HUES64 (cell line): ENCODE measurements around the gene ITCH.
"Not testable (repeated sequence)": the region's sequence is repeated elsewhere in the genome, so short reads cannot be mapped to it uniquely, and the experiment has no call there.

Experiments
- H3K27ac ChIP-seq: 2 replicates; pipeline ENCODE4 v1.7.0; 2013; ENCODE audit warnings: low read depth, low read length, inconsistent platforms
- H3K27me3 ChIP-seq: 2 replicates; pipeline ENCODE4 v1.6.1; 2013; ENCODE audit warnings: mild to moderate bottlenecking, low read length; ENCODE audit not compliant: insufficient read depth
- H3K36me3 ChIP-seq: 2 replicates; pipeline ENCODE4 v1.6.1; 2013; ENCODE audit warnings: mild to moderate bottlenecking, low read length; ENCODE audit not compliant: insufficient read depth
- H3K4me1 ChIP-seq: 2 replicates; pipeline ENCODE4 v1.6.1; 2013; ENCODE audit warnings: mild to moderate bottlenecking, low read length, moderate library complexity; ENCODE audit not compliant: insufficient read depth
- H3K4me3 ChIP-seq: 2 replicates; pipeline ENCODE4 v1.5.1; 2013; ENCODE audit warnings: mild to moderate bottlenecking, low read length, moderate library complexity
- H3K9ac ChIP-seq: 2 replicates; pipeline ENCODE4 v1.6.1; 2013; ENCODE audit warnings: mild to moderate bottlenecking, low read depth, low read length
- H3K9me3 ChIP-seq: 2 replicates; pipeline ENCODE4 v1.6.1; 2013; ENCODE audit warnings: low read depth, low read length; ENCODE audit not compliant: insufficient read depth
- WGBS: fragments of 150-250, 120-280 bp; methylation state at CpG from one replicate; pipeline ENCODE4 v1.1.7; 2013; ENCODE audit warnings: missing lambda C conversion rate; 5-methylcytosine and 5-hydroxymethylcytosine counted together

ITCH gene

GRCh38 chr20:34331838-34332237 lies 31.2 kb upstream of the ITCH start:
- Histone ChIP-seq H3K27me3 (no peaks in the 10 kb centered on the region), H3K36me3 (no peaks in the 10 kb centered on the region), H3K27ac (no peak overlapping the region), H3K4me1 (no peaks in the 10 kb centered on the region), H3K9me3 (peaks cover 6% of the 10 kb centered on the region; the same call in 1 of the 2 replicates), H3K4me3 (no peak overlapping the region), H3K9ac (no peak overlapping the region)
- WGBS = 86% methylated on average over 7 of the region's 7 CpGs

DNA sequence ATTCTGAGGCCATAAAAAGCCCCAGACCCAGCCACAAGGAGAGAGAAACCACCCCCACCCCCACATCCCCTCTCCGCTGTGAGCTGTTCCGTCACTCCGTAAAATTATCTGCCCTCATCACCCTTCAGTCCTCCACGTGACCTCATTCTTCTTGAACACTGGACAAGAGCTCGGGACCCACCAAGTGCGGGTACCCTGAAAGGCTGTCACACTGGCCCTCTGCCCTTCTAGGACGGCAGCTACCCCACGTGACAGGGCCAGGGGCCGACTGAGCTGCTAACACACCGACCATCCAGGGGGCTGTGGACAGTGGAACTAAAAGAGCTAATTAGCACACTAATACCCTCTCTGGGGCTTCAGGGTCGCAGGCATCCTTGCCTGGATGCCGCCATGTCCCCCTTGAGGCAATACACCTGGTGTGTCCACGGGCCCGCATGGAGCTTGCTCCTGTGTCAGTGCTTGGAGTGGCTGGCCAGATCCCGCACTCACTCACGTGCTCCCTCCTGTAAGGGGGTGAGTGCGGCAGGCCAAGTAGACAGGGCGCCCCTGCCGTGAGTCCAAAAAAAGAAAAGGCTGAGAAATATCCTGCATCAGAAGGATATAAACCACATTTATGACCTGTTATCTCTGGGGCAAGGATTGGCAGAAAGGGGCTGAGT lies 30.7 kb upstream of the ITCH start:
- Histone ChIP-seq H3K4me3 (no peak overlapping the region), H3K27ac (no peak overlapping the region), H3K9ac (no peak overlapping the region), H3K9me3 (peaks cover 6% of the 10 kb centered on the region; the same call in 1 of the 2 replicates), H3K36me3 (no peaks in the 10 kb centered on the region), H3K4me1 (no peaks in the 10 kb centered on the region), H3K27me3 (no peaks in the 10 kb centered on the region)
- 94% methylated on average over 19 of the region's 19 CpGs for WGBS

DNA sequence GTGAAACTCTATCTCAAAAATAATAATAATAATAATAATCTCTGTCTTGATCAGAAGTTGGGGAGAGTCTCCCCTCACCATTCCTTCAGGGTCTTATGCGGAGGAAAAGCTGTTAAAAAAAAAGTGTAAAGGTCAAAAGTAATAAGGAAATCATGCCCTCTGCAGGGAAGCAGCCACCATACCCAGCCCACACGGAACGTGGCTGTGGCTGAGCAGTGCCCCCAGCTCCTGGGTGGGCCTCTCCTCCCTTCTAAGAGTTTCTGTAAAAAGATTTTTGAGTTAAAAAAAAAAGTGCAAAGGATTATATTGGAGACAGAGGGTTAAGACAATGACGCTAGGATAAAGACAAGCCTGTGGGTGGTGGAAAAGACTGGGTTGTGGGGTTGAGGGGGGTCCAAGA lies 29.3 kb upstream of the ITCH start:
- Histone ChIP-seq H3K9me3 (peaks cover 6% of the 10 kb centered on the region; the same call in 1 of the 2 replicates), H3K9ac (no peak overlapping the region), H3K4me1 (no peaks in the 10 kb centered on the region), H3K36me3 (no peaks in the 10 kb centered on the region), H3K4me3 (no peak overlapping the region), H3K27ac (no peak overlapping the region), H3K27me3 (no peaks in the 10 kb centered on the region)
- WGBS = over 99% methylated on average over 4 of the region's 4 CpGs

GRCh38 chr20:34334654-34335407 lies 28.2 kb upstream of the ITCH start:
- Histone ChIP-seq H3K9me3 (peaks cover 6% of the 10 kb centered on the region; the same call in 1 of the 2 replicates), H3K27ac (no peak overlapping the region), H3K4me3 (no peak overlapping the region), H3K36me3 (no peaks in the 10 kb centered on the region), H3K9ac (no peak overlapping the region), H3K4me1 (no peaks in the 10 kb centered on the region), H3K27me3 (no peaks in the 10 kb centered on the region)
- 92% methylated on average over 5 of the region's 5 CpGs for WGBS

DNA sequence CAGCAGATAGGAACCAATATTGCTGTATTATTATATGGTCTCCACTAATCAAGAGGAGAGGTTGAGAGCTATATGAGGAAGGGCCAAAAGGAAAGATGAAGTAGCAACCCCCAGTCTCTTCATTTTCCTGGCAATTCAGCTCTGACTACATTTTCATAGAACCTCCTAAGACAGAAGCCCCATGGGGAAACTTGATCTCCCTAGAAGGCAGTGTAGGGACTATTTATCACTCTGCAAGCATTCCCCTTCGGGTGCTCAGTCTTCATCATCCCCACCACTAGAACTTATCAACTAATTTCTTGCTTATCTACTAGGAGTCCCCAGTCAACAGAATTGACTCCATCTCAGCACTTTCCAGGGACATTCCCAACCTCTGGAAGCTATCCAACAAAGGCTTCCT lies 25.5 kb upstream of the ITCH start:
- Histone ChIP-seq H3K9ac (no peak overlapping the region), H3K4me1 (no peaks in the 10 kb centered on the region), H3K27me3 (no peaks in the 10 kb centered on the region), H3K4me3 (no peak overlapping the region), H3K27ac (no peak overlapping the region), H3K9me3 (no peaks in the 10 kb centered on the region), H3K36me3 (no peaks in the 10 kb centered on the region)
- 92% methylated on average over 1 of the region's 1 CpG for WGBS

DNA sequence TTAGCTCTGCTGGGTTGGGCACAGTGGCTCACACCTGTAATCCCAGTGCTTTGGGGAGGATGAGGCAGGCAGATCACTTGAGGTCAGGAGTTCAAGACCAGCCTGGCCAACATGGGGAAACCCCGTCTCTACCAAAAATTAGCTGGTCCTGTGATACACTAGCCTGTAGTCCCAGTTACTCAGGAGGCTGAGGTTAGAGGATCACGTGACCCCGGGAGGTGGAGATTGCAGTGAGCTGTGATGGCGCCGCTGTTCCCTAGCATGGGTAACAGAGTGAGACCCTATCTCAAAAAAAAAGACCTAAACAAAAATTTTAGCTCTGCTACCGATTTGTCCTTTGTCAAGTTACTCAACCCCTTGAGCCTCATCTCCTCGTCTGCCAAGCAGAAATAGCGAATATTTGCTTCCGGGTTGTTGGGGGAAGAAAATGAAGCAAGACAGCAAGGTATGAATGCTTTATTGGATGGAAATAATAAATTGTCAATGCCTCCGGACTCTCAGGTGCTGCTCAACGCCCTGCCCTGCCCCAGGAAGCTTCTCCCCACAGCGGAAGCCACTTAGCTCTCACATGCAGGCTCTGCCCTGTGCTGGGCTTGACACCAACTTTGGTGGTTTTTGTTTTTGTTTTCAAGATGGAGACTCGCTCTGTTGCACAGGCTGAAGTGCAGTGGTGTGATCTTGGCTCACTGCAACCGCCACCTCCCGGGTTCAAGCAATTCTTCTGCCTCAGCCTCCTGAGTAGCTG lies 24.9 kb upstream of the ITCH start:
- Histone ChIP-seq H3K27me3 (no peaks in the 10 kb centered on the region), H3K27ac (no peak overlapping the region), H3K9me3 (no peaks in the 10 kb centered on the region), H3K36me3 (no peaks in the 10 kb centered on the region), H3K4me1 (no peaks in the 10 kb centered on the region), H3K4me3 (no peak overlapping the region), H3K9ac (no peak overlapping the region)
- 92% methylated on average over 15 of the region's 15 CpGs for WGBS

- H3K36me3 ChIP-seq, H3K27ac ChIP-seq, H3K4me3 ChIP-seq, H3K9me3 ChIP-seq, H3K27me3 ChIP-seq, H3K9ac ChIP-seq, H3K4me1 ChIP-seq: not testable (repeated sequence)
- 93% methylated on average over 10 of the region's 10 CpGs for WGBS
Measured at GRCh38 chr20:34340726-34341125, 22.3 kb upstream of the ITCH start.

DNA sequence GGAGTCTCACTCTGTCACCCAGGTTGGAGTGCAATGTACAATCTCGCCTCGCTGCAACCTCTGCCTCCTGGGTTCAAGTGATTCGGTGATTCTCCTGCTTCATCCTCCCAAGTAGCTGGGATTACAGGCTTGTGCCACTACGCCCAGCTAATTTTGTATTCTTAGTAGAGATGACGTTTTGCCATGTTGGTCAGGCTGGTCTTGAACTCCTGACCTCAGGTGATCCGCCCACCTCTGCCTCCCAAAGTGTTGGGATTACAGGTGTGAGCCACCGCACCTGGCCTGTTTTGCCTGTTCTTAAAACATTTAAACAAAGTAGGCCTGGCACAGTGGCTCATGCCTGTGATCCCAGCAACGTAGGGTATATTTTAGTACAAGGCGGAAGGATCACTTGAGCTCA lies 21.9 kb upstream of the ITCH start:
- not testable (repeated sequence) for H3K4me1 ChIP-seq, H3K27ac ChIP-seq, H3K4me3 ChIP-seq, H3K9ac ChIP-seq, H3K36me3 ChIP-seq, H3K27me3 ChIP-seq, H3K9me3 ChIP-seq
- 96% methylated on average over 9 of the region's 9 CpGs for WGBS

DNA sequence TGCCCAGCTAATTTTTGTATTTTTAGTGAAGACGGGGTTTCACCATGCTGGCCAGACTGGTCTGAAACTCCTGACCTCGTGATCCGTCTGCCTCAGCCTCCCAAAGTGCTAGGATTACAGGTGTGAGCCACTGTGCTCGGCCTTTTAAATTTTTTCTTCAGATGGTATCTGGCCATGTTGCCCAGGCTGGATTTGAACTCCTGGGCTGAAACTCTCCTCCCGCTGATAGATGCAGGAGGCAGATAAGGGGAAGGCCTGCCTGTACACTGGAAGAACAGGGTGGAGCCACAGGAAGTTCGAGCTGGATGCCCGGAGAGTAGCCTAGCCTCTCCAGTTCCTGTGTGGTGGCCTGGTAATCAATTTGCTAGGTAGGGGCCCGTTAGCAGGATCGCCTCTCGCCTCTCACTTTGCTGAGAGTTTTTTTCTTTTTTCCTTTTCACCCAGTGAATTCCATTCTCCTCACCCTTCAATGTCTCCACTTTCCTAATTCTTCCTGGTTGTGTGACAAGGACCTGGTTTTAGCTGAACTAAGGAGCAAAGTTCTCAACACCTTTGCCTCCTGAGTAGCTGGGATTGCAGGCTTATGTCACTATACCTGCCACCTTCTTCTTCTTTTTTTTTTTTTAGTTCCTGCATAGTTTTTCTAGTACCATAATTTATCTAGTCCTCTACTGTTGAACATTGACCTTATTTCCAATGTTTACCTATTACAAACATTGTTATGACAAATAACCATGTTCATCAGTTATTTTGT lies 19.4 kb upstream of the ITCH start:
- no peaks in the 10 kb centered on the region for H3K4me1 ChIP-seq

DNA sequence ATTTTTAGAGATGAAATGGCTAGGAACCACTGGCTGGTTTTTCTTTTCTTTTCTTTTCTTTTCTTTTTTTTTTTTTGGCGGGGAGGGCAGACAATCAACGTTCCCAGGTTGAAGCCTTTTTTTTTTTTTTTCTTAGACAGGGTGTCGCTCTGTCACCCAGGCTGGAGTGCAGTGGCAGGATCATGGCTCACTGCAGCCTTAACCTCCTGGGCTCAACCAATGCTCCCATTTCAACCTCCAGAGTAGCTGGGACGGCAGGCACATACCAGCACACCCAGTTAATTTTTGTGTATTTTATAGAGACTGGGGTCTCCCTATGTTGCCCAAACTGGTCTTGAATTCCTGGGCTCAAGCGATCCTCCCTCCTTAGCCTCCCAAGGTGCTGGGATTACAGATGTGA lies 18.8 kb upstream of the ITCH start:
- H3K4me1 ChIP-seq = no peaks in the 10 kb centered on the region
- no peak overlapping the region for H3K27ac ChIP-seq
- WGBS = 86% methylated on average over 4 of the region's 5 CpGs
- H3K9ac ChIP-seq = no peak overlapping the region
- no peaks in the 10 kb centered on the region for H3K9me3 ChIP-seq
- no peaks in the 10 kb centered on the region for H3K36me3 ChIP-seq
- H3K27me3 ChIP-seq = no peaks in the 10 kb centered on the region
- no peak overlapping the region for H3K4me3 ChIP-seq

More for the DNA sequence above, 19.4 kb upstream of the ITCH start:
- Histone ChIP-seq H3K9me3 (no peaks in the 10 kb centered on the region), H3K27ac (no peak overlapping the region), H3K36me3 (no peaks in the 10 kb centered on the region), H3K9ac (no peak overlapping the region), H3K4me3 (no peak overlapping the region), H3K27me3 (no peaks in the 10 kb centered on the region)
- 93% methylated on average over 10 of the region's 10 CpGs for WGBS

GRCh38 chr20:34345402-34345736 lies 17.7 kb upstream of the ITCH start:
- Histone ChIP-seq H3K27me3 (no peaks in the 10 kb centered on the region), H3K36me3 (no peaks in the 10 kb centered on the region), H3K4me3 (no peak overlapping the region), H3K9me3 (no peaks in the 10 kb centered on the region), H3K4me1 (no peaks in the 10 kb centered on the region), H3K9ac (no peak overlapping the region), H3K27ac (no peak overlapping the region)
- 62% methylated on average over 5 of the region's 6 CpGs for WGBS
